RCC 7860 (cell line): ENCODE data around the gene CACNA1D.

ENCODE experiments used
- DNase-seq: peaks from one replicate; pipeline ENCODE4 v3.0.0-alpha.2; 2015; ENCODE audit warnings: low spot score
- FAIRE-seq: peaks from 2 replicates; lab custom pipeline; 2012; peaks lifted over from hg19 to GRCh38; lab: Jason Lieb, UNC

CACNA1D gene

GRCh38 chr3:53493595-53493962 lies 832 bp upstream of the CACNA1D start:
- no peak for DNase-seq
- FAIRE-seq: no peak

GRCh38 chr3:53495146-53495519 lies 722 bp downstream of the CACNA1D start:
- FAIRE-seq (no peak), DNase-seq (no peak)

GRCh38 chr3:53495520-53496391 lies 1.3 kb downstream of the CACNA1D start:
- FAIRE-seq (no peak), DNase-seq (no peak)

- DNase-seq (no peak), FAIRE-seq (no peak)
Measured at GRCh38 chr3:53496392-53496670, 1.9 kb downstream of the CACNA1D start.

GRCh38 chr3:53496984-53497383 lies 2.6 kb downstream of the CACNA1D start:
- FAIRE-seq (no peak), DNase-seq (no peak)

- no peak for FAIRE-seq
- DNase-seq: no peak
Measured at GRCh38 chr3:53498806-53499641, 4.6 kb downstream of the CACNA1D start.

- FAIRE-seq (no peak), DNase-seq (no peak)
Measured at GRCh38 chr3:53500165-53500777, 5.9 kb downstream of the CACNA1D start.

GRCh38 chr3:53501178-53501577 lies 6.8 kb downstream of the CACNA1D start:
- no peak for DNase-seq
- no peak for FAIRE-seq

GRCh38 chr3:53502737-53503136 lies 8.3 kb downstream of the CACNA1D start:
- FAIRE-seq: no peak
- no peak for DNase-seq

- FAIRE-seq (no peak), DNase-seq (no peak)
Measured at GRCh38 chr3:53503195-53503594, 8.8 kb downstream of the CACNA1D start.

GRCh38 chr3:53506110-53506762 lies 11.8 kb downstream of the CACNA1D start:
- FAIRE-seq (no peak), DNase-seq (no peak)

GRCh38 chr3:53506763-53507145 lies 12.3 kb downstream of the CACNA1D start:
- FAIRE-seq: no peak
- DNase-seq: no peak

- FAIRE-seq (no peak), DNase-seq (no peak)
Measured at GRCh38 chr3:53509494-53509893, 15.1 kb downstream of the CACNA1D start.

- DNase-seq: no peak
- FAIRE-seq: no peak
Measured at GRCh38 chr3:53510508-53510907, 16.1 kb downstream of the CACNA1D start.

GRCh38 chr3:53511246-53511645 lies 16.8 kb downstream of the CACNA1D start:
- DNase-seq (no peak), FAIRE-seq (no peak)

- DNase-seq: peak; percentile 15
- no peak for FAIRE-seq
Measured at GRCh38 chr3:53513556-53514190, 19.3 kb downstream of the CACNA1D start.

- DNase-seq (no peak), FAIRE-seq (no peak)
Measured at GRCh38 chr3:53516339-53516738, 21.9 kb downstream of the CACNA1D start.

GRCh38 chr3:53518495-53518981 lies 24.1 kb downstream of the CACNA1D start:
- no peak for FAIRE-seq
- no peak for DNase-seq

GRCh38 chr3:53519065-53519709 lies 24.8 kb downstream of the CACNA1D start:
- DNase-seq (no peak), FAIRE-seq (no peak)

- no peak for FAIRE-seq
- DNase-seq: no peak
Measured at GRCh38 chr3:53523346-53523745, 28.9 kb downstream of the CACNA1D start.
